Mucosa of descending colon (tissue), 3 donors: ENCODE data around the gene SPATS2L. TPM values are rescaled to one million over a fixed set of nuclear protein-coding genes. Genes with fewer than 3 reads are reported as not detected.

Experiments
- ATAC-seq: fragments of 200-7000 bp; cut with Tn5 transposase; one replicate; pipeline ENCODE4 v1.9.1; 2020; ENCODE audit warnings: mild to moderate bottlenecking, moderate library complexity
- DNase-seq, 3 donors: peaks; one replicate each; pipeline ENCODE4 v3.0.0-alpha.2; 2020
- H3K36me3 ChIP-seq: fragments of 200-600 bp; one replicate; pipeline ENCODE4 v1.8.0; 2021; ENCODE audit warnings: low read depth, mild to moderate bottlenecking
- H3K4me1 ChIP-seq: fragments of 200-600 bp; one replicate; pipeline ENCODE4 v1.8.0; 2021; ENCODE audit warnings: low read depth, mild to moderate bottlenecking
- H3K4me3 ChIP-seq: fragments of 200-600 bp; one replicate; pipeline ENCODE4 v1.8.0; 2021; ENCODE audit warnings: mild to moderate bottlenecking
- H3K9me3 ChIP-seq: fragments of 200-600 bp; one replicate; pipeline ENCODE4 v1.8.0; 2021; ENCODE audit warnings: mild to moderate bottlenecking
- intact Hi-C, 2 donors: fragments of 100-400 bp; cut with DNase I in 1 of 2; cut with micrococcal nuclease in 1 of 2; formaldehyde crosslinking; loops; one replicate each; pipeline versions ENCODE4 v1.11.0 to v1.11.1; 2022; cut with DNase I, micrococcal nuclease
- total RNA-seq, 3 donors: library from RNA; stranded (reverse); fragmentation: NEBNext Ultra II Directional in 2 of 3; extraction: Animal tissue kit (Norgen Biotek cat#: 25700) in 2 of 3; gene quantifications; one replicate each; pipeline versions ENCODE4 v1.2.1 to v1.2.4, GENCODE V29; 2021 to 2023
- TF ChIP-seq, protein P1 (sequence below): fragments of 200-600 bp; IDR thresholded peaks from one replicate; pipeline ENCODE4 v1.8.0; 2022; ENCODE audit warnings: antibody characterized with exemption, mild to moderate bottlenecking
- donor health status: DM: no; HTN: no; CAD: no; lungs with moderate emphysema.
- donor health status: DM: no; HTN: no; CAD: no.
- donor health status: DM: no; HTN: yes; CAD: no.

The SPATS2L gene
- total RNA-seq, 3 donors from 2014 or later, result 160 to 238 (median 232) TPM

DNA sequence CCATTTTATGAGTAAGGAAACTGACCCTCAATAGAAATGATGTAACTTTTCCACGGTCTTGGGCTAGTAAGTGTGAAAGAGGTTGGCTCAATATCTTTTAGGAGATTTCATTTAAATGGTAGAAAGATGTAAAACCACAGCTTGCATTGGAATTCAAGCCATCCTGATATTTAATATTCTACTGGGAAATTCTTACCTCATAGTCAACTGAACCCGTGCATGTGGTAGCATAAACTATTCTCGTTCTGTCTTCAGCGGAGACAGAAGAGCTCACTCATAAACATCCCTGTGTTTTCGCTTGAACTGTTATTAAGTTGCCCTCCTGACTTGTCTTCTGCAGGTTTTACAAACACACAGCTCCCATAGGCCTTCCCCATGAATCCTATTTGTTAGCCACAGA, 8.5 kb upstream of the SPATS2L start:
- ATAC-seq (no peak), DNase-seq (no peak)
- H3K4me1 ChIP-seq, result no peaks in the 10 kb centered on the region
- no peaks in the 10 kb centered on the region for H3K36me3 ChIP-seq
- TF ChIP-seq, protein P1, sequence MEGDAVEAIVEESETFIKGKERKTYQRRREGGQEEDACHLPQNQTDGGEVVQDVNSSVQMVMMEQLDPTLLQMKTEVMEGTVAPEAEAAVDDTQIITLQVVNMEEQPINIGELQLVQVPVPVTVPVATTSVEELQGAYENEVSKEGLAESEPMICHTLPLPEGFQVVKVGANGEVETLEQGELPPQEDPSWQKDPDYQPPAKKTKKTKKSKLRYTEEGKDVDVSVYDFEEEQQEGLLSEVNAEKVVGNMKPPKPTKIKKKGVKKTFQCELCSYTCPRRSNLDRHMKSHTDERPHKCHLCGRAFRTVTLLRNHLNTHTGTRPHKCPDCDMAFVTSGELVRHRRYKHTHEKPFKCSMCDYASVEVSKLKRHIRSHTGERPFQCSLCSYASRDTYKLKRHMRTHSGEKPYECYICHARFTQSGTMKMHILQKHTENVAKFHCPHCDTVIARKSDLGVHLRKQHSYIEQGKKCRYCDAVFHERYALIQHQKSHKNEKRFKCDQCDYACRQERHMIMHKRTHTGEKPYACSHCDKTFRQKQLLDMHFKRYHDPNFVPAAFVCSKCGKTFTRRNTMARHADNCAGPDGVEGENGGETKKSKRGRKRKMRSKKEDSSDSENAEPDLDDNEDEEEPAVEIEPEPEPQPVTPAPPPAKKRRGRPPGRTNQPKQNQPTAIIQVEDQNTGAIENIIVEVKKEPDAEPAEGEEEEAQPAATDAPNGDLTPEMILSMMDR, result no peak
- H3K4me3 ChIP-seq, result no peak overlapping the region
- H3K9me3 ChIP-seq, result no peaks in the 10 kb centered on the region
- intact Hi-C loops, result no loop called here

- Histone ChIP-seq H3K4me3 (no peak overlapping the region), H3K4me1 (no peaks in the 10 kb centered on the region), H3K36me3 (no peaks in the 10 kb centered on the region), H3K9me3 (no peaks in the 10 kb centered on the region)
- TF ChIP-seq, protein P1, result no peak
- ATAC-seq, result no peak
- intact Hi-C loops, result no loop called here
- DNase-seq, result no peak
Observed at GRCh38 chr2:200298816-200299215, 7.7 kb upstream of the SPATS2L start.

DNA sequence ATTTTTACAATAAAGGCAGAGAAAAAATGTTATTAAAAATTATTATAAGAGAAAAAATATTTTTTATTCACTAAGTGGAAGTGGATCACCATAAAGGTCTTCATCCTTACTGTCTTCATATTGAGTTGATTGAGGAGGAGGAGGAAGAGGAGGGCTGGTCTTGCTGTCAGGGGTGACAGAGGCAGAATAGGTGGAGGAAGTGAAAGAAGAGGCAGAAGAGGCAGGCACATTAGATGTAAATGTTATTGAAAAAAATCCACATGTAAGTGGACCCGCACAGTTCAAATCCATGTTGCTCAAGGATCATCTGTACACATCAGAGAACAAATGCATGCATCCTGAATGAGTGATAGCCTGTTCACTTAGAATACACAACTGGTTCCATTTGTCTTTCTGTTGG, 6.4 kb upstream of the SPATS2L start:
- ATAC-seq, result no peak
- intact Hi-C loops, result loop anchor here in 1 of 2 donors (10.0 kb wide), 1 partner anchor 175 kb away; no protein-coding TSS in a partner anchor
- no peak overlapping the region for H3K4me3 ChIP-seq
- H3K4me1 ChIP-seq, result no peaks in the 10 kb centered on the region
- no peaks in the 10 kb centered on the region for H3K9me3 ChIP-seq
- TF ChIP-seq, protein P1, result no peak
- no peak for DNase-seq
- no peaks in the 10 kb centered on the region for H3K36me3 ChIP-seq

DNA sequence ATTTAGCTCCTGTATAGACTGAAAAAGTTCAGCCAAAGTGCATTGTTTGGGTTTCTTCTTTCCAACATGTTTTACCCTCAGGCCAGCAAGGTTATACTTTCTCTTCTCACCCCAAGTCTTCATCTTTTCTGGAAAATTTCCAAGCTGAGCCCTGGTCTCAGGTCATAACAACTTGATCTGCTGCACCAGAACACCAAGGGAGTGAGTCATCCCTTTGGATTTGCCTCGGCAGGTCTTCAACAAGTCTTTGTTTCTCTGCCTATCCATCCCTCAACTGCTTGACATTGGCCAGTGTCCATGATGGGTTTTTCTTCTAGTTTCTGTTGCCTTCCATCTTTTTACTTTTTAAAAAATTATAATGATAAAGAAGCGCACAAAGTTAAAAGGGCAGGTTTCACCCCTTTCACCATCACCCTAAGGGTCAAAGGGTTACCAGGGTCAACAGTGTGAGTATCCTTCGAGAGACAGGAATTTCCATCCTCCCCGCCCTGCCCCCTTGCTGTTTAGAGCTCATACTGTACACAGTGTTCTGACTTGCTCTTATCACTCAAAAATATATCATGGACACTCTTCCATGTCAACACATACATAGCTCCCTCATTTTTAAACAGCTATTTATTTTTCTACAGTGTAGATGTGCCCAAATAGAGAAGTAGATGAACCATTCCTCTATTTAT, 5.7 kb upstream of the SPATS2L start:
- intact Hi-C loops, result loop anchor here in 1 of 2 donors (10.0 kb wide), 1 partner anchor 174 kb away; no protein-coding TSS in a partner anchor
- ATAC-seq (no peak), DNase-seq (no peak)
- Histone ChIP-seq H3K4me1 (no peaks in the 10 kb centered on the region), H3K36me3 (no peaks in the 10 kb centered on the region), H3K9me3 (no peaks in the 10 kb centered on the region), H3K4me3 (no peak overlapping the region)
- TF ChIP-seq, protein P1, result no peak

GRCh38 chr2:200301953-200302858, 4.3 kb upstream of the SPATS2L start:
- ATAC-seq, result no peak
- TF ChIP-seq, protein P1, result no peak
- intact Hi-C loops, result loop anchor here in 1 of 2 donors (10.0 kb wide), 1 partner anchor 173 kb away; no protein-coding TSS in a partner anchor

More at GRCh38 chr2:200301953-200302858, 4.3 kb upstream of the SPATS2L start:
- no peaks in the 10 kb centered on the region for H3K9me3 ChIP-seq
- no peak for DNase-seq
- no peak overlapping the region for H3K4me3 ChIP-seq
- no peaks in the 10 kb centered on the region for H3K4me1 ChIP-seq
- no peaks in the 10 kb centered on the region for H3K36me3 ChIP-seq
